ENCODE results near the gene ZMAT5.

The ZMAT5 gene

DNA sequence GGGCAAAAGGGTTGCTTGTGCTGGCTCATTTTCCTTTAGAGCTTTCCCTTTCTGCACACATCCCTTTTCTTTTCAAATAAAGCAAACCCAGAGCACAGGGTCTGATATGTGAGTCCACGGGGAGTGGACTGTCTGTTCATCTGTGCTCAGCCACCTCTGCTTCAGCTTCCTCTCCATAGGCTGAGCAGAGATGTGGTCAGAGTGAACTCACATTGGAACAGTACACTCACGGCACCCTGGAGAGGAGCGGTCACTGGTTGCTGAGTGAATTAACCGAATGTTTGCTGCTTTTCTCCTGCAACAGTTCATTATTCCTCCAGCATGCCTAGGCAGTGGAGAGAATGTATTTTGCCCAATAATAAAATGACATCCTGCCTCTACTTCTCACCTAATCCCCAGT lies 83.3 kb downstream of the ZMAT5 start:
- no peak for DNase-seq (ENCODE audit: low read depth)

All from CMK (cell line).